Stimulated activated CD8-positive, alpha-beta memory T cell treated with anti-CD3 and anti-CD28 coated beads, Interleukin-15, amount 100 ng/mL, for 4 hours (primary cell): ENCODE measurements around the gene IKBKE.

Experiments used
- DNase-seq, 2 donors: peaks; one replicate each; pipeline ENCODE4 v3.0.0-alpha.2; 2020; ENCODE audit warnings: low read depth in 2 of 2

Gene IKBKE

DNA sequence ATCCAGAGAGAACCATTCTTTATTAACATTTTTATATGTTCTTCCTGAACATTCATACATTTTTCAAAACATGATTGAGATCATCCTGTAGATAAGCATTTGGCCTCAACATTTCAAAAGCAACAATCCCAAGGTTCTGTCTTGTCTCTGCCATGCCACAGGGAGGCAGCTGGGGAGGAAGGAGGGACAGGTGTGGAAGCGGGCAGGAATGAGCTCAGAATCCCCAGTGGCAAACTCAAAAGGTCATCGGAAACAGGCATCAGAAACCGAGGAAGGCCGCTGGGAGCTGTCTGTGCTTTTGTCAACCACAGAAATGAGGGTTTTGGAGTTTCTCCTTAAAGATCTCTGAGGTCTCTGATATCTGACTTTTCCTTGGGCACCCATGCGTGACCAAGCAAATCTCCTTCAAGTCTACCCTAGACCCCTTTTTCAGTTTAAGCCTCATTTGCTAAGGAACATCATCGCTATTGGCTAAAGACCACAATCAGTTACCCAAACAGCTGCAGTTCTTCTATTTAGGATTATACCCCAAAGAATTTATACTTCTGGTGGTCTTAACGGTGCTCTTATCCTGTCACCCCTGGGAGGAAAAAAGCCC lies 71.1 kb downstream of the IKBKE start:
- no peak for DNase-seq

DNA sequence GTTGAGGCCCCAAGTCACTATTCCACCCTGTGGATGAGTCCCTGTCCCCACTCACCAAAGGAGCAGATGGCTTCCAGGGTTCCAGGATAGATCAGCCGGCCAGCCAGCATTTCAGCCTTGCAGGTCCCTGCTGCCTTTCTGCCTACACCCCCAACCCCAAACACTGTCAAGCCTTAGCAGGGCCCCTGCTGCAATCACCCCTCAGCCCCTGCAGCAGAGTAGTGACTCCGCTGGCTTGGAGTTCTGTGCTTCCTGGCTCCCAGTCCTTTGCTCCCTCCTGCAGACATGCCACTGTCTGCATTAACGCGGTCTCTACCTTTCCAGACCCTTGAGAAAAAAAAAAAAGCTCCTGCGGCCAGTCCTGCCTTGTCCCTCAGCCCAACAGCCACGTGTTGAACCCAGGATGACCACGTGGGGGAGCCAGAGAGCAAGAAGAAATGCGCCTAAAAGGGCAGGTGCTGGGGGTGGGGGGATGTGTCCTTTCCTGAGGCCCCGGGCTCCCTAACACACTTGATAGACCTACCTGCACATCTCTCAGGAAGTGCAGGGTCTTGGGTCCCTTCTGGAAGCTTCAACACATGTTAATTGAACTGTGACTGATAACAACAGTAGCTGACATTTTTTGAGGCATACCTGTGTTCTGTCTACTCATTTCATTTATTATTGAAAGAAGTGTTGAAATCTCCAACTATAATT lies 74.4 kb downstream of the IKBKE start:
- DNase-seq, result peak in 1 of 2 donors; percentile 52

DNA sequence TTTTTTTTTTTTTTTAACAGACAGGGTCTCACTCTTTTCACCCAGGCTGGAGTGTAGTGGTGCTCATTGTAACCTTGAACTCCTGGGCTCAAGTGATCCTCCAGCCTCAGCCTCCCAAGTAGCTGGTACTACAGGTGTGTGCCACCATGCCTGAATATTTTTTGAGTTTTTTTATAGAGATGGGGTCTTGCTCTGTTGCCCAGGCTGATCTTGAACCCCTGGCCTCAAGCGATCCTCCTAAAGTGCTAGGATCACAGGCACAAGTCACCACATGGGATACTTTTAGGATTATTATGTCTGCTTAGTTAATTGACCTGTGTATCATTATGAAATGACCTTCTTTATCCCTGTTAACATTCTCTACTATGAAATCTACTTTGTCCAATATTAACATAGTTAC lies 75.1 kb downstream of the IKBKE start:
- DNase-seq, result no peak
